H1 (cell line): Measurements from ENCODE around the gene VPS37D. TPM values are rescaled to one million over a fixed set of nuclear protein-coding genes. Genes with fewer than 3 reads are reported as not detected.
A peak's percentile ranks its signal among the peaks of the same experiment; 100 is the strongest.

Source experiments
- CTCF ChIA-PET: fragments of 300-600 bp; sonication (Branson Sonifier 250); formaldehyde crosslinking; loops from one replicate; lab custom pipeline; 2021; ENCODE audit not compliant: partially characterized antibody; lab: Charles Lee
- POLR2A ChIA-PET: fragments of 300-600 bp; sonication (Branson Sonifier 250); formaldehyde crosslinking; loops from one replicate; lab custom pipeline; 2021; ENCODE audit warnings: inconsistent platforms; ENCODE audit not compliant: partially characterized antibody; lab: Charles Lee
- DNase-seq, 2 experiments: peaks; one replicate each; pipeline versions ENCODE4 v3.0.0 to v3.0.0-alpha.2; 2010 to 2022; ENCODE audit warnings: low spot score in 2 of 2, low read depth in 1 of 2, mixed read lengths in 1 of 2
- FAIRE-seq: peaks from 2 replicates; lab custom pipeline; 2011; peaks lifted over from hg19 to GRCh38; lab: Jason Lieb, UNC
- H2AFZ ChIP-seq: 2 replicates; pipeline ENCODE4 v1.8.1; 2012; ENCODE audit warnings: low read length, inconsistent platforms
- H2AK5ac ChIP-seq: 2 replicates; pipeline ENCODE4 v1.6.1; 2013; ENCODE audit warnings: low read depth, low read length
- H2BK120ac ChIP-seq: replicated peaks from 2 replicates; pipeline ENCODE3; 2013; ENCODE audit warnings: low read depth, low read length, inconsistent platforms
- H2BK12ac ChIP-seq: 2 replicates; pipeline ENCODE4 v1.6.1; 2013; ENCODE audit warnings: low read depth, low read length
- H2BK15ac ChIP-seq: 2 replicates; pipeline ENCODE4 v1.6.1; 2013; ENCODE audit warnings: low read length
- H2BK20ac ChIP-seq: 2 replicates; pipeline ENCODE4 v1.6.1; 2013; ENCODE audit warnings: low read length
- H2BK5ac ChIP-seq: 2 replicates; pipeline ENCODE4 v1.6.1; 2013; ENCODE audit warnings: low read depth, low read length
- H3K14ac ChIP-seq: 2 replicates; pipeline ENCODE4 v1.6.1; 2013; ENCODE audit warnings: inconsistent platforms; ENCODE audit not compliant: insufficient read length
- H3K18ac ChIP-seq: 2 replicates; pipeline ENCODE4 v1.6.1; 2013; ENCODE audit warnings: low read length; ENCODE audit errors: extremely low read depth
- H3K23ac ChIP-seq: 2 replicates; pipeline ENCODE4 v1.6.1; 2013; ENCODE audit warnings: inconsistent platforms; ENCODE audit not compliant: insufficient read length
- H3K23me2 ChIP-seq: 2 replicates; pipeline ENCODE4 v1.6.1; 2013; ENCODE audit warnings: low read depth, low read length
- H3K27ac ChIP-seq: 2 replicates; pipeline ENCODE4 v1.6.1; 2011; ENCODE audit warnings: low read depth, low read length, inconsistent platforms
- H3K27me3 ChIP-seq, 4 experiments: replicated peaks in 1 of 4; 1 replicate in 1 of 4; 2 replicates in 3 of 4; pipeline versions ENCODE4 v1.6.1 to v1.8.1; 2011 to 2013; ENCODE audit warnings: low read length in 3 of 4, mild to moderate bottlenecking in 3 of 4, inconsistent platforms in 2 of 4, mixed read lengths in 2 of 4, moderate library complexity in 1 of 4; ENCODE audit not compliant: control insufficient read depth in 3 of 4, insufficient read depth in 3 of 4; ENCODE audit errors: extremely low read depth in 1 of 4
- H3K36me3 ChIP-seq, 4 experiments: 2 replicates each; pipeline versions ENCODE4 v1.6.1 to v1.8.1; 2011 to 2013; ENCODE audit warnings: mild to moderate bottlenecking in 4 of 4, low read length in 3 of 4, moderate library complexity in 2 of 4, control low read depth in 1 of 4, inconsistent platforms in 1 of 4; ENCODE audit not compliant: insufficient read depth in 4 of 4, control insufficient read depth in 2 of 4
- H3K4ac ChIP-seq: replicated peaks from 2 replicates; pipeline ENCODE3; 2013; ENCODE audit warnings: low read length, low read depth, mixed read lengths, inconsistent platforms; ENCODE audit not compliant: insufficient read length
- H3K4me1 ChIP-seq, 4 experiments: replicated peaks in 1 of 4; 1 replicate in 1 of 4; 2 replicates in 3 of 4; pipeline versions ENCODE4 v1.6.1 to v1.8.1; 2011 to 2013; ENCODE audit warnings: low read length in 3 of 4, inconsistent platforms in 2 of 4, mixed read lengths in 1 of 4; ENCODE audit not compliant: insufficient read depth in 4 of 4, control insufficient read depth in 3 of 4
- H3K4me2 ChIP-seq, 2 experiments: 2 replicates each; pipeline versions ENCODE4 v1.6.1 to v1.8.1; 2011 to 2013; ENCODE audit warnings: low read depth in 2 of 2, low read length in 2 of 2, control low read depth in 1 of 2, inconsistent platforms in 1 of 2, mild to moderate bottlenecking in 1 of 2; ENCODE audit not compliant: insufficient read depth in 1 of 2
- H3K4me3 ChIP-seq, 4 experiments: fragments of 200-600, 300-600 bp in 1 of 4; sonication (generic), shearing (Covaris generic), sonication (Bioruptor Twin) in 1 of 4; 2 replicates each; pipeline versions ENCODE4 v1.5.1 to v1.8.1; 2011 to 2016; ENCODE audit warnings: low read length in 4 of 4, low read depth in 3 of 4, control low read depth in 2 of 4, inconsistent platforms in 2 of 4, mild to moderate bottlenecking in 2 of 4, mixed read lengths in 1 of 4, moderate library complexity in 1 of 4; ENCODE audit not compliant: insufficient read depth in 2 of 4; ENCODE audit errors: extremely low read depth in 1 of 4
- H3K56ac ChIP-seq: replicated peaks from 2 replicates; pipeline ENCODE3; 2013; ENCODE audit warnings: low read depth, mild to moderate bottlenecking, mixed read lengths, low read length, inconsistent platforms; ENCODE audit not compliant: insufficient read length
- H3K79me1 ChIP-seq: 2 replicates; pipeline ENCODE4 v1.6.1; 2013; ENCODE audit warnings: low read depth, low read length, control low read depth
- H3K79me2 ChIP-seq, 2 experiments: 2 replicates each; pipeline versions ENCODE4 v1.6.1 to v1.8.1; 2012 to 2013; ENCODE audit warnings: low read length in 2 of 2, mild to moderate bottlenecking in 2 of 2, inconsistent platforms in 1 of 2; ENCODE audit not compliant: insufficient read depth in 2 of 2, control insufficient read depth in 1 of 2
- H3K9ac ChIP-seq, 4 experiments: replicated peaks in 1 of 4; 1 replicate in 1 of 4; 2 replicates in 3 of 4; pipeline versions ENCODE4 v1.6.1 to v1.8.1; 2011 to 2013; ENCODE audit warnings: low read depth in 3 of 4, low read length in 3 of 4, control low read depth in 2 of 4, mild to moderate bottlenecking in 2 of 4, moderate library complexity in 2 of 4, inconsistent platforms in 1 of 4; ENCODE audit errors: extremely low read depth in 1 of 4
- H3K9me3 ChIP-seq, 2 experiments: 2 replicates each; pipeline versions ENCODE4 v1.6.1 to v1.8.1; 2012 to 2013; ENCODE audit warnings: mild to moderate bottlenecking in 2 of 2, moderate library complexity in 2 of 2, control low read depth in 1 of 2, inconsistent platforms in 1 of 2, low read depth in 1 of 2, low read length in 1 of 2, mixed read lengths in 1 of 2; ENCODE audit not compliant: insufficient read depth in 2 of 2
- H4K20me1 ChIP-seq, 2 experiments: replicated peaks in 1 of 2; 2 replicates each; pipeline versions ENCODE3 to v1.8.1; 2011 to 2013; ENCODE audit warnings: inconsistent platforms in 2 of 2, low read length in 2 of 2, mild to moderate bottlenecking in 1 of 2; ENCODE audit not compliant: insufficient read depth in 2 of 2, control insufficient read depth in 1 of 2
- H4K5ac ChIP-seq: 2 replicates; pipeline ENCODE4 v1.6.1; 2013; ENCODE audit warnings: low read length, low read depth, mixed read lengths, inconsistent platforms; ENCODE audit not compliant: insufficient read length
- H4K8ac ChIP-seq: 2 replicates; pipeline ENCODE4 v1.8.0; 2013; ENCODE audit warnings: mild to moderate bottlenecking, moderate library complexity, low read length, inconsistent platforms; ENCODE audit not compliant: insufficient read depth; ENCODE audit errors: extremely low read depth
- H4K91ac ChIP-seq: replicated peaks from 2 replicates; pipeline ENCODE3; 2013; ENCODE audit warnings: low read length, mixed read lengths, inconsistent platforms; ENCODE audit not compliant: insufficient read length
- BACH1 ChIP-seq: IDR thresholded peaks from 2 replicates; pipeline ENCODE4 v1.6.1; 2012; ENCODE audit warnings: low read length, improper control_type of control experiment
- EGR1 ChIP-seq: IDR thresholded peaks from 2 replicates; pipeline ENCODE4 v1.6.1; 2011; ENCODE audit warnings: low read depth, low read length, borderline replicate concordance
- GABPA ChIP-seq: IDR thresholded peaks from 2 replicates; pipeline ENCODE4 v1.6.1; 2011; ENCODE audit warnings: mild to moderate bottlenecking, low read length, moderate library complexity, borderline replicate concordance; ENCODE audit not compliant: insufficient read depth
- HDAC6 ChIP-seq: IDR thresholded peaks from one replicate; pipeline ENCODE4 v1.7.1; 2012; ENCODE audit warnings: low read depth, mild to moderate bottlenecking, inconsistent platforms, low read length, moderate library complexity
- POLR2AphosphoS5 ChIP-seq: IDR thresholded peaks from 2 replicates; pipeline ENCODE4 v1.6.1; 2011; ENCODE audit warnings: low read depth, low read length
- RBBP5 ChIP-seq: IDR thresholded peaks from 2 replicates; pipeline ENCODE4 v1.7.1; 2012; ENCODE audit warnings: low read depth, mild to moderate bottlenecking, inconsistent platforms, low read length, moderate library complexity, borderline replicate concordance
- RFX5 ChIP-seq: IDR thresholded peaks from 2 replicates; pipeline ENCODE4 v1.6.1; 2011; ENCODE audit warnings: low read depth, low read length, improper control_type of control experiment, borderline replicate concordance
- SP1 ChIP-seq: IDR thresholded peaks from 2 replicates; pipeline ENCODE4 v1.6.1; 2011; ENCODE audit warnings: low read depth, low read length
- SRF ChIP-seq: IDR thresholded peaks from 2 replicates; pipeline ENCODE4 v1.6.1; 2011; ENCODE audit warnings: mild to moderate bottlenecking, low read depth, low read length, moderate library complexity
- TBP ChIP-seq: IDR thresholded peaks from 2 replicates; pipeline ENCODE4 v1.6.1; 2011; ENCODE audit warnings: low read depth, low read length, improper control_type of control experiment
- WGBS, 2 experiments: shearing (Covaris generic) in 1 of 2; methylation state at CpG; one replicate each; pipeline versions ENCODE4 v1.1.6 to v1.1.7; 2013 to 2015; ENCODE audit warnings: low lambda C conversion rate in 2 of 2, mixed read lengths in 2 of 2, inconsistent platforms in 1 of 2, low coverage in 1 of 2, missing lambda C conversion rate in 1 of 2; ENCODE audit not compliant: insufficient replicate concordance in 2 of 2, insufficient coverage in 1 of 2, insufficient read length in 1 of 2; ENCODE audit errors: extremely low coverage in 1 of 2, missing lambda C conversion rate in 1 of 2; 5-methylcytosine and 5-hydroxymethylcytosine counted together
- polyA plus RNA-seq, 7 experiments: library from polyadenylated mRNA; depleted of rRNA in 3 of 7; stranded (reverse) in 5 of 7; unstranded in 2 of 7; fragments of >200 nt in 5 of 7; fragments of 200-250 nt in 2 of 7; gene quantifications; 1 replicate in 5 of 7; 2 replicates in 1 of 7; 4 replicates in 1 of 7; pipeline versions ENCODE4 v1.2.1 to v1.2.3, GENCODE V29; 2011 to 2013; ENCODE audit warnings: missing spikeins in 2 of 7, mixed read lengths in 2 of 7
- total RNA-seq: library from RNA; stranded (reverse); fragmentation: NEBNext Ultra II Directional; extraction: Animal tissue kit (Norgen Biotek cat#: 25700); gene quantifications from 2 replicates; pipeline ENCODE4 v1.2.1, GENCODE V29; 2021
- TF ChIP-seq, protein P1 (sequence below): IDR thresholded peaks from 2 replicates; pipeline ENCODE4 v1.6.1; 2012; ENCODE audit warnings: inconsistent platforms
- TF ChIP-seq, protein P2 (sequence below): IDR thresholded peaks from 2 replicates; pipeline ENCODE4 v1.6.1; 2012; ENCODE audit warnings: low read length, inconsistent platforms

VPS37D gene
- total and polyA plus RNA-seq, 2 of the 8 experiments (the other 6 are each of a cell fraction or from before 2014, with no cell fraction given): 3.4 to 5.0 TPM

DNA sequence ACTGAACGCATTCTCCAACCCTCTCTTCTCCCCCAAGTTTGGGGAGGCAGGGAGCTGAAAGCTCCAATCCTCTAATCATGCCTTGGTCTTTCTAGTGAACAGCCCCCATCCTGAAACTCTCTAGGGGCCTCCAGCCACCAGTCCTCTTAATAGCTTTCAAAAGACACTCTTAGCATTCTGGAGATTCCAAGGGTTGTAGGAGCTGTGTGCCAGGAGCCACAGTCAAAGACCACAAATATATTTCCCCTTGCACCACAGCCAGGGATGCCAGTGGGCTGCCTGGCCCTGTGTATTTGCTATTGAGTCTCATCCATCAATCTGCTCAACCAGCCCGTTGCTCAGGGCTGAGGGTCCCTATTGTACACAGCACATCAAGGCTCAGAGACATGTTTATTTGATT, 24.8 kb upstream of the VPS37D start:
- Histone ChIP-seq H3K4me2 (no peak overlapping the region), H2AFZ (no peak overlapping the region), H2BK20ac (no peak overlapping the region), H2BK15ac (no peak overlapping the region), H3K56ac (no peak overlapping the region), H4K8ac (peak overlapping the region; percentile 28; the same call in 1 of the 2 replicates), H3K14ac (no peak overlapping the region), H2BK12ac (no peak overlapping the region), H3K23me2 (peaks cover 8% of the 10 kb centered on the region; the same call in 1 of the 2 replicates), H3K27me3 (peaks cover 0 to 14% (median 10%) of the 10 kb centered on the region in 4 experiments; a peak in 5 of 7 replicates), H3K4me1 (peaks cover 0 to 10% (median 7%) of the 10 kb centered on the region in 4 experiments; a peak in 5 of 7 replicates), H3K79me1 (no peaks in the 10 kb centered on the region), H3K27ac (no peak overlapping the region), H3K79me2 (no peaks in the 10 kb centered on the region), H3K36me3 (no peaks in the 10 kb centered on the region), H3K4me3 (no peak overlapping the region), H4K5ac (no peak overlapping the region), H3K9ac (no peak overlapping the region), H4K20me1 (no peaks in the 10 kb centered on the region), H2BK5ac (no peak overlapping the region), H3K23ac (no peak overlapping the region), H3K9me3 (no peaks in the 10 kb centered on the region; a peak in 1 of 4 replicates), H3K18ac (no peak overlapping the region), H4K91ac (no peak overlapping the region), H3K4ac (no peak overlapping the region), H2BK120ac (no peak overlapping the region), H2AK5ac (no peak overlapping the region)
- FAIRE-seq (no peak), DNase-seq (no peak)
- ChIA-PET POLR2A (interaction anchor here (1.3 to 1.4 kb wide), 2 partner anchors 10 to 18 kb away, joined by 3 to 4 read pairs; partner anchors contain the start of gene MLXIPL), CTCF (interaction anchor here (0.9 to 8.4 kb wide), 5 partner anchors 10 to 83 kb away, joined by 4 to 86 read pairs (median 8); no protein-coding TSS in a partner anchor)
- WGBS, 2 experiments: 91% methylated on average over 2 of the region's 2 CpGs; no CpG with 5 or more reads in 1 of the 2 experiments
- TF ChIP-seq GABPA: no peak
- TF ChIP-seq BACH1: no peak
- no peak for TF ChIP-seq SP1
- TF ChIP-seq SRF: no peak
- TF ChIP-seq, protein P1, sequence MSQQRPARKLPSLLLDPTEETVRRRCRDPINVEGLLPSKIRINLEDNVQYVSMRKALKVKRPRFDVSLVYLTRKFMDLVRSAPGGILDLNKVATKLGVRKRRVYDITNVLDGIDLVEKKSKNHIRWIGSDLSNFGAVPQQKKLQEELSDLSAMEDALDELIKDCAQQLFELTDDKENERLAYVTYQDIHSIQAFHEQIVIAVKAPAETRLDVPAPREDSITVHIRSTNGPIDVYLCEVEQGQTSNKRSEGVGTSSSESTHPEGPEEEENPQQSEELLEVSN: no peak
- TF ChIP-seq, protein P2, sequence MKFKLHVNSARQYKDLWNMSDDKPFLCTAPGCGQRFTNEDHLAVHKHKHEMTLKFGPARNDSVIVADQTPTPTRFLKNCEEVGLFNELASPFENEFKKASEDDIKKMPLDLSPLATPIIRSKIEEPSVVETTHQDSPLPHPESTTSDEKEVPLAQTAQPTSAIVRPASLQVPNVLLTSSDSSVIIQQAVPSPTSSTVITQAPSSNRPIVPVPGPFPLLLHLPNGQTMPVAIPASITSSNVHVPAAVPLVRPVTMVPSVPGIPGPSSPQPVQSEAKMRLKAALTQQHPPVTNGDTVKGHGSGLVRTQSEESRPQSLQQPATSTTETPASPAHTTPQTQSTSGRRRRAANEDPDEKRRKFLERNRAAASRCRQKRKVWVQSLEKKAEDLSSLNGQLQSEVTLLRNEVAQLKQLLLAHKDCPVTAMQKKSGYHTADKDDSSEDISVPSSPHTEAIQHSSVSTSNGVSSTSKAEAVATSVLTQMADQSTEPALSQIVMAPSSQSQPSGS: no peak
- no peak for TF ChIP-seq RFX5
- no peak for TF ChIP-seq EGR1
- no peak for TF ChIP-seq RBBP5
- no peak for TF ChIP-seq HDAC6
- TF ChIP-seq TBP: no peak
- no peak for TF ChIP-seq POLR2AphosphoS5
